ENCODE results near the gene CNTN2. TPM values are rescaled to one million over a fixed set of nuclear protein-coding genes. Genes with fewer than 3 reads are reported as not detected.

The CNTN2 gene
- total and polyA plus RNA-seq, 8 donors = 0.20 to 0.63 (median 0.37) TPM; not detected in 2

DNA sequence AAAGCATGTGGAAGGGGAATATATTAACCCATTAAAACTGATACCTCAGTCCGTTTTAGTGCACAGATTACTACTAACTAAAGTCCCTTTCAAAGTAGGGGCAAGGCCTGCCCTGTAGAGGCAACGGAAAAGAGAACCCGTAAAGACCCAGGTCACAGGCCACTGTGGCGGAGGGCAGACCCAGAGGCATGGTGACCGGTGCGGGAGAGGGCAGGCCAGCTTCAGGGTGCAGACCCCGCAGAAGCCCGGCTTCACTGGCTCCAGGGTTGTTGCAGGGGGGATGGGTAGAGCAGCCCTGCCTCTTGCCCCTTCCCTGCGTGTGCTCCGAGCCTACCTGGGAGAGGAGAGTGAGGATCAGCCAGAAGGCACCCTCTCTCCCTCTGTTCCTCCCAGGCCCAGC, 17.7 kb downstream of the CNTN2 start:
- no peaks in the 10 kb centered on the region for H3K27me3 ChIP-seq
- H3K9me3 ChIP-seq = no peaks in the 10 kb centered on the region
- no peak for ATAC-seq
- TF ChIP-seq, protein P1, sequence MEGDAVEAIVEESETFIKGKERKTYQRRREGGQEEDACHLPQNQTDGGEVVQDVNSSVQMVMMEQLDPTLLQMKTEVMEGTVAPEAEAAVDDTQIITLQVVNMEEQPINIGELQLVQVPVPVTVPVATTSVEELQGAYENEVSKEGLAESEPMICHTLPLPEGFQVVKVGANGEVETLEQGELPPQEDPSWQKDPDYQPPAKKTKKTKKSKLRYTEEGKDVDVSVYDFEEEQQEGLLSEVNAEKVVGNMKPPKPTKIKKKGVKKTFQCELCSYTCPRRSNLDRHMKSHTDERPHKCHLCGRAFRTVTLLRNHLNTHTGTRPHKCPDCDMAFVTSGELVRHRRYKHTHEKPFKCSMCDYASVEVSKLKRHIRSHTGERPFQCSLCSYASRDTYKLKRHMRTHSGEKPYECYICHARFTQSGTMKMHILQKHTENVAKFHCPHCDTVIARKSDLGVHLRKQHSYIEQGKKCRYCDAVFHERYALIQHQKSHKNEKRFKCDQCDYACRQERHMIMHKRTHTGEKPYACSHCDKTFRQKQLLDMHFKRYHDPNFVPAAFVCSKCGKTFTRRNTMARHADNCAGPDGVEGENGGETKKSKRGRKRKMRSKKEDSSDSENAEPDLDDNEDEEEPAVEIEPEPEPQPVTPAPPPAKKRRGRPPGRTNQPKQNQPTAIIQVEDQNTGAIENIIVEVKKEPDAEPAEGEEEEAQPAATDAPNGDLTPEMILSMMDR (IDR thresholded peaks at IDR 0.05) = no peak
- DNase-seq = no peak
- H3K27ac ChIP-seq = no peak overlapping the region
- intact Hi-C loops (cut with DNase I) = no loop called here
- H3K36me3 ChIP-seq = no peaks in the 10 kb centered on the region
- H3K4me3 ChIP-seq = no peak overlapping the region
- H3K4me1 ChIP-seq = no peaks in the 10 kb centered on the region

DNA sequence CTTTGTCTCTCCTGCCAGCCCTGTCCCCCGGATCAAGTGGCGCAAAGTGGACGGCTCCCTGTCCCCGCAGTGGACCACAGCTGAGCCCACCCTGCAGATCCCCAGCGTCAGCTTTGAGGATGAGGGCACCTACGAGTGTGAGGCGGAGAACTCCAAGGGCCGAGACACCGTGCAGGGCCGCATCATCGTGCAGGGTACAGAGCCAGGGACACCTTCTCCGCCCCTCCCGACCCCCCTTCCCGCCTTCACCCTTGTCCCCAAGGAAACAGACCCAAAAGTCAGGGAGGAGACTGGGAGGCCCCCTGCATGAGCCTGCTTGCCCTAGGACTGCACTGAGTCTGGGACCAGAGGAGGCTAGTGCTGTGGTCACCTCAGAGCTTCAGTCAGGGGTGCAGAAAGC, 18.2 kb downstream of the CNTN2 start:
- peak in 1 of 4 donors; percentile 68 for DNase-seq
- ATAC-seq = peak; percentile 38
- Histone ChIP-seq H3K4me3 (no peak overlapping the region), H3K27me3 (no peaks in the 10 kb centered on the region), H3K27ac (no peak overlapping the region), H3K36me3 (no peaks in the 10 kb centered on the region), H3K4me1 (no peaks in the 10 kb centered on the region), H3K9me3 (no peaks in the 10 kb centered on the region)
- TF ChIP-seq, protein P1 (IDR thresholded peaks at IDR 0.05) = no peak
- intact Hi-C loops (cut with DNase I) = no loop called here

DNA sequence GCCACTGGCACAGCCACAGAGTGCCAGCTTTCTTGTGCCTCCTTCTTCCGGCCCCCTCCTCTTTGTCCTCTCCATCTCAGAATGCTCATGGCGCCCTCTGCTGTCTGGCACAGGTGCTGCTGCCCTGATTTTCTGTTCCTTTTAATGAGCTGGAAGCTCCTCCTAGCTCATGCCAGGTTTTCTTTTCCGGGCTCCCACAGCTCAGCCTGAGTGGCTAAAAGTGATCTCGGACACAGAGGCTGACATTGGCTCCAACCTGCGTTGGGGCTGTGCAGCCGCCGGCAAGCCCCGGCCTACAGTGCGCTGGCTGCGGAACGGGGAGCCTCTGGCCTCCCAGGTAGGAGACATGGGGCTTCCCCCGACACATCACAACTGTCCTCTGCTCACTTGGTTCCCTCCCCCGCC, 18.7 kb downstream of the CNTN2 start:
- Histone ChIP-seq H3K4me3 (no peak overlapping the region), H3K4me1 (no peaks in the 10 kb centered on the region), H3K9me3 (no peaks in the 10 kb centered on the region), H3K27ac (no peak overlapping the region), H3K36me3 (no peaks in the 10 kb centered on the region), H3K27me3 (no peaks in the 10 kb centered on the region)
- peak; percentile 53 to 85 (median 76) for DNase-seq
- TF ChIP-seq, protein P1 (IDR thresholded peaks at IDR 0.05) = peak; percentile 69 to 79
- peak; percentile 90 for ATAC-seq
- intact Hi-C loops (cut with DNase I) = no loop called here

DNA sequence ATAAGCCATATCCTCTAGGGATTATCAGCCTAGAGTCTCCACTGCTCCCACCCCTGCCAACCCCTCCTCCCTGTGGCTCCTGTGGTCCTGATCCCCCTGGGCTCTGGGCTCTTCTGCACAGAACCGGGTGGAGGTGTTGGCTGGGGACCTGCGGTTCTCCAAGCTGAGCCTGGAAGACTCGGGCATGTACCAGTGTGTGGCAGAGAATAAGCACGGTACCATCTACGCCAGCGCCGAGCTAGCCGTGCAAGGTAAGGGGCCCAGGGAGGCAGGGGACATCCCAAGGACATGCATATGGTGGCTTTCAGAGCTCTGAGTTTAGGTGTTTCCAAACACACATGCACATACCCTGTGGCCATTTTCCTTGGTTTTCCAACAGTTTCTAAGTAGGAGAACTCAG, 19.3 kb downstream of the CNTN2 start:
- TF ChIP-seq, protein P1 (IDR thresholded peaks at IDR 0.05) = no peak
- ATAC-seq (no peak), DNase-seq (peak in 1 of 4 donors; percentile 46)
- H3K36me3 ChIP-seq = no peaks in the 10 kb centered on the region
- H3K9me3 ChIP-seq = no peaks in the 10 kb centered on the region
- H3K4me3 ChIP-seq = no peak overlapping the region
- no peaks in the 10 kb centered on the region for H3K4me1 ChIP-seq
- no peaks in the 10 kb centered on the region for H3K27me3 ChIP-seq
- intact Hi-C loops (cut with DNase I) = no loop called here
- H3K27ac ChIP-seq = no peak overlapping the region

DNA sequence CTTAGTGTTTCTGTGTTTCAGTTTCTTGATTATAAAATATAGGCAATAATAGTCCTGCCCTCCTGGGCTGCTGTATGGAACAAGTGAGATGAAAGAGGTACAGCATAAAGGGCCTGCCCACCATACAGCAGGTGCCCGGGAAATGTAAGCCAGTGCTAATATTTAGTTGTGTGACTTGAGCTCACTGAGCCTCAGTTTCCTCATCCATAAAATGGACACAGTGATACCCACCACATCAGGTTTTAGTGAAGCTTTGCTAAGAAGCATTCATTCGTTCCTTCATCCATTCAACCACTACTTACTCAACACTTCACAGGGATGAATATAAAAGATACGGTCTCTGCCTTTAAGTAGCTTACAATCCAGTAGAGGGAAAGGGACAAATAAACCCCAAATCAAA, 19.9 kb downstream of the CNTN2 start:
- no peaks in the 10 kb centered on the region for H3K36me3 ChIP-seq
- H3K9me3 ChIP-seq = no peaks in the 10 kb centered on the region
- DNase-seq (no peak), ATAC-seq (no peak)
- no peaks in the 10 kb centered on the region for H3K4me1 ChIP-seq
- TF ChIP-seq, protein P1 (IDR thresholded peaks at IDR 0.05) = no peak
- no peak overlapping the region for H3K27ac ChIP-seq
- no peaks in the 10 kb centered on the region for H3K27me3 ChIP-seq
- no peak overlapping the region for H3K4me3 ChIP-seq
- intact Hi-C loops (cut with DNase I) = no loop called here
